Ammon's horn (tissue), 1 donor: ENCODE measurements around the gene GNLY.

Source experiments
- DNase-seq: peaks from one replicate; pipeline ENCODE4 v3.0.0-alpha.2; 2016; ENCODE audit warnings: low spot score

GNLY gene

GRCh38 chr2:85684806-85685205 is 9.4 kb upstream of the GNLY start:
- DNase-seq: no peak

- no peak for DNase-seq
Measured at GRCh38 chr2:85690932-85691331, 3.2 kb upstream of the GNLY start.

- no peak for DNase-seq
Measured at GRCh38 chr2:85692039-85692645, 2.0 kb upstream of the GNLY start.

- DNase-seq: no peak
Measured at GRCh38 chr2:85695121-85695520, 963 bp downstream of the GNLY start.

GRCh38 chr2:85695691-85696668 is 1.8 kb downstream of the GNLY start:
- DNase-seq: no peak

GRCh38 chr2:85697096-85697495 is 2.9 kb downstream of the GNLY start:
- no peak for DNase-seq

GRCh38 chr2:85697716-85698115 is 3.6 kb downstream of the GNLY start:
- DNase-seq: no peak

- no peak for DNase-seq
Measured at GRCh38 chr2:85698184-85698879, 4.2 kb downstream of the GNLY start.

- DNase-seq: no peak
Measured at GRCh38 chr2:85698880-85699254, 4.7 kb downstream of the GNLY start.

- DNase-seq: no peak
Measured at GRCh38 chr2:85699325-85699724, 5.2 kb downstream of the GNLY start.

- no peak for DNase-seq
Measured at GRCh38 chr2:85702172-85702571, 8.0 kb downstream of the GNLY start.

- DNase-seq: no peak
Measured at GRCh38 chr2:85702800-85703199, 8.6 kb downstream of the GNLY start.

- DNase-seq: no peak
Measured at GRCh38 chr2:85703329-85703728, 9.2 kb downstream of the GNLY start.

- DNase-seq: no peak
Measured at GRCh38 chr2:85704038-85704437, 9.9 kb downstream of the GNLY start.

GRCh38 chr2:85704800-85705679 is 10.9 kb downstream of the GNLY start:
- no peak for DNase-seq

- DNase-seq: peak; percentile 56
Measured at GRCh38 chr2:85705680-85706039, 11.5 kb downstream of the GNLY start.

GRCh38 chr2:85706063-85706462 is 11.9 kb downstream of the GNLY start:
- no peak for DNase-seq

GRCh38 chr2:85706599-85707296 is 12.6 kb downstream of the GNLY start:
- DNase-seq: peak; percentile 72

- peak; percentile 91 for DNase-seq
Measured at GRCh38 chr2:85707304-85707703, 13.1 kb downstream of the GNLY start.

GRCh38 chr2:85708641-85709040 is 14.5 kb downstream of the GNLY start:
- DNase-seq: no peak

- peak; percentile 73 for DNase-seq
Measured at GRCh38 chr2:85709401-85709811, 15.2 kb downstream of the GNLY start.
